HG03066 (cell line): ENCODE data around the gene AUTS2.
"Not testable (repeated sequence)": the region's sequence is repeated elsewhere in the genome, so short reads cannot be mapped to it uniquely, and the experiment has no call there.

Source experiments
- ATAC-seq: cut with Tn5 transposase; IDR thresholded peaks from one replicate; pipeline ENCODE4 v1.9.1; 2021; ENCODE audit warnings: low read depth; ENCODE audit not compliant: unreplicated experiment

The AUTS2 gene

GRCh38 chr7:70243443-70243842 is 645.2 kb downstream of the AUTS2 start:
- no peak for ATAC-seq

GRCh38 chr7:70257921-70258320 is 659.6 kb downstream of the AUTS2 start:
- ATAC-seq: no peak

- no peak for ATAC-seq
Measured at GRCh38 chr7:70259502-70259901, 661.2 kb downstream of the AUTS2 start.

GRCh38 chr7:70263471-70264255 is 665.4 kb downstream of the AUTS2 start:
- ATAC-seq: no peak

GRCh38 chr7:70266186-70266585 is 667.9 kb downstream of the AUTS2 start:
- no peak for ATAC-seq

- no peak for ATAC-seq
Measured at GRCh38 chr7:70267381-70268120, 669.3 kb downstream of the AUTS2 start.

GRCh38 chr7:70268179-70268578 is 669.9 kb downstream of the AUTS2 start:
- ATAC-seq: no peak

- no peak for ATAC-seq
Measured at GRCh38 chr7:70270149-70270548, 671.9 kb downstream of the AUTS2 start.

GRCh38 chr7:70271617-70272081 is 673.4 kb downstream of the AUTS2 start:
- ATAC-seq: no peak

- ATAC-seq: not testable (repeated sequence)
Measured at GRCh38 chr7:70275570-70275969, 677.3 kb downstream of the AUTS2 start.

GRCh38 chr7:70285187-70285586 is 686.9 kb downstream of the AUTS2 start:
- no peak for ATAC-seq

GRCh38 chr7:70285854-70286253 is 687.6 kb downstream of the AUTS2 start:
- no peak for ATAC-seq

- ATAC-seq: no peak
Measured at GRCh38 chr7:70288781-70289456, 690.6 kb downstream of the AUTS2 start.

GRCh38 chr7:70292716-70293115 is 694.4 kb downstream of the AUTS2 start:
- ATAC-seq: no peak

GRCh38 chr7:70294211-70294911 is 696.1 kb downstream of the AUTS2 start:
- no peak for ATAC-seq

- ATAC-seq: no peak
Measured at GRCh38 chr7:70298780-70299471, 700.7 kb downstream of the AUTS2 start.

- no peak for ATAC-seq
Measured at GRCh38 chr7:70299472-70299807, 701.2 kb downstream of the AUTS2 start.

- no peak for ATAC-seq
Measured at GRCh38 chr7:70301673-70302185, 703.5 kb downstream of the AUTS2 start.

GRCh38 chr7:70303309-70303708 is 705.0 kb downstream of the AUTS2 start:
- no peak for ATAC-seq

GRCh38 chr7:70303780-70304179 is 705.5 kb downstream of the AUTS2 start:
- no peak for ATAC-seq
